ENCODE data around the gene SETD1B.

DNA sequence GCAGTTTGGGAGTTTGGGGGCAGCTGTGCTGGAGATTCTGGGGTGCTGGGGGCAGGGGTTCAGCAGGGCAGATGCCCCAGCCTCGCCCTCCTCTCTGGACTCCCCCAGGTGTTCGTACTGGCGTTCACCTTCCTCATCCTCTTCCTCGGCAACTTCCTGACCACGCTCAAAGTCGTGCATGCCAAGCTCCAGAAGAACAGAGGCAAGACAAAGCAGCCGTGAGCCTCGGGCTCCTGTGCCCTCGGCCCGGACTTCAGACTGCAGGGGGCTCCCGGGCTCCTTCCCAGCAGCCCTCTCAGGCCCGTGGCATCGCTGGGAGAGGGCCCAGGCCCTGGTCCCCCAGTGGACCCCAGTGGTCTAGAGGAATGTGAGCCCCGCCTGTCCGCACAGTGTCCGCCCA is 28.3 kb upstream of the SETD1B start:
- TF ChIP-seq ZNF8 (CRISPR knock-in tag; IDR thresholded peaks at IDR 0.05), result no peak
- TF ChIP-seq ZFP30 (CRISPR knock-in tag; IDR thresholded peaks at IDR 0.05), result no peak
- no peak for TF ChIP-seq RARB (CRISPR knock-in tag; IDR thresholded peaks at IDR 0.05)
- no peak for TF ChIP-seq GLIS3 (CRISPR knock-in tag; IDR thresholded peaks at IDR 0.05)
- no peak for TF ChIP-seq SNAI2 (CRISPR knock-in tag; IDR thresholded peaks at IDR 0.05)
- no peak for TF ChIP-seq ZNF70 (CRISPR knock-in tag; IDR thresholded peaks at IDR 0.05)
- no peak for TF ChIP-seq OSR1 (CRISPR knock-in tag; IDR thresholded peaks at IDR 0.05)
- TF ChIP-seq, protein P1, sequence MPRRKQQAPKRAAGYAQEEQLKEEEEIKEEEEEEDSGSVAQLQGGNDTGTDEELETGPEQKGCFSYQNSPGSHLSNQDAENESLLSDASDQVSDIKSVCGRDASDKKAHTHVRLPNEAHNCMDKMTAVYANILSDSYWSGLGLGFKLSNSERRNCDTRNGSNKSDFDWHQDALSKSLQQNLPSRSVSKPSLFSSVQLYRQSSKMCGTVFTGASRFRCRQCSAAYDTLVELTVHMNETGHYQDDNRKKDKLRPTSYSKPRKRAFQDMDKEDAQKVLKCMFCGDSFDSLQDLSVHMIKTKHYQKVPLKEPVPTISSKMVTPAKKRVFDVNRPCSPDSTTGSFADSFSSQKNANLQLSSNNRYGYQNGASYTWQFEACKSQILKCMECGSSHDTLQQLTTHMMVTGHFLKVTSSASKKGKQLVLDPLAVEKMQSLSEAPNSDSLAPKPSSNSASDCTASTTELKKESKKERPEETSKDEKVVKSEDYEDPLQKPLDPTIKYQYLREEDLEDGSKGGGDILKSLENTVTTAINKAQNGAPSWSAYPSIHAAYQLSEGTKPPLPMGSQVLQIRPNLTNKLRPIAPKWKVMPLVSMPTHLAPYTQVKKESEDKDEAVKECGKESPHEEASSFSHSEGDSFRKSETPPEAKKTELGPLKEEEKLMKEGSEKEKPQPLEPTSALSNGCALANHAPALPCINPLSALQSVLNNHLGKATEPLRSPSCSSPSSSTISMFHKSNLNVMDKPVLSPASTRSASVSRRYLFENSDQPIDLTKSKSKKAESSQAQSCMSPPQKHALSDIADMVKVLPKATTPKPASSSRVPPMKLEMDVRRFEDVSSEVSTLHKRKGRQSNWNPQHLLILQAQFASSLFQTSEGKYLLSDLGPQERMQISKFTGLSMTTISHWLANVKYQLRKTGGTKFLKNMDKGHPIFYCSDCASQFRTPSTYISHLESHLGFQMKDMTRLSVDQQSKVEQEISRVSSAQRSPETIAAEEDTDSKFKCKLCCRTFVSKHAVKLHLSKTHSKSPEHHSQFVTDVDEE (CRISPR knock-in tag; IDR thresholded peaks at IDR 0.05), result no peak
- TF ChIP-seq, protein P2, sequence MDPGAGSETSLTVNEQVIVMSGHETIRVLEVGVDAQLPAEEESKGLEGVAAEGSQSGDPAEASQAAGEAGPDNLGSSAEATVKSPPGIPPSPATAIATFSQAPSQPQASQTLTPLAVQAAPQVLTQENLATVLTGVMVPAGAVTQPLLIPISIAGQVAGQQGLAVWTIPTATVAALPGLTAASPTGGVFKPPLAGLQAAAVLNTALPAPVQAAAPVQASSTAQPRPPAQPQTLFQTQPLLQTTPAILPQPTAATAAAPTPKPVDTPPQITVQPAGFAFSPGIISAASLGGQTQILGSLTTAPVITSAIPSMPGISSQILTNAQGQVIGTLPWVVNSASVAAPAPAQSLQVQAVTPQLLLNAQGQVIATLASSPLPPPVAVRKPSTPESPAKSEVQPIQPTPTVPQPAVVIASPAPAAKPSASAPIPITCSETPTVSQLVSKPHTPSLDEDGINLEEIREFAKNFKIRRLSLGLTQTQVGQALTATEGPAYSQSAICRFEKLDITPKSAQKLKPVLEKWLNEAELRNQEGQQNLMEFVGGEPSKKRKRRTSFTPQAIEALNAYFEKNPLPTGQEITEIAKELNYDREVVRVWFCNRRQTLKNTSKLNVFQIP (CRISPR knock-in tag; IDR thresholded peaks at IDR 0.05; ENCODE audit: borderline replicate concordance, low read depth), result no peak
- TF ChIP-seq, protein P3, sequence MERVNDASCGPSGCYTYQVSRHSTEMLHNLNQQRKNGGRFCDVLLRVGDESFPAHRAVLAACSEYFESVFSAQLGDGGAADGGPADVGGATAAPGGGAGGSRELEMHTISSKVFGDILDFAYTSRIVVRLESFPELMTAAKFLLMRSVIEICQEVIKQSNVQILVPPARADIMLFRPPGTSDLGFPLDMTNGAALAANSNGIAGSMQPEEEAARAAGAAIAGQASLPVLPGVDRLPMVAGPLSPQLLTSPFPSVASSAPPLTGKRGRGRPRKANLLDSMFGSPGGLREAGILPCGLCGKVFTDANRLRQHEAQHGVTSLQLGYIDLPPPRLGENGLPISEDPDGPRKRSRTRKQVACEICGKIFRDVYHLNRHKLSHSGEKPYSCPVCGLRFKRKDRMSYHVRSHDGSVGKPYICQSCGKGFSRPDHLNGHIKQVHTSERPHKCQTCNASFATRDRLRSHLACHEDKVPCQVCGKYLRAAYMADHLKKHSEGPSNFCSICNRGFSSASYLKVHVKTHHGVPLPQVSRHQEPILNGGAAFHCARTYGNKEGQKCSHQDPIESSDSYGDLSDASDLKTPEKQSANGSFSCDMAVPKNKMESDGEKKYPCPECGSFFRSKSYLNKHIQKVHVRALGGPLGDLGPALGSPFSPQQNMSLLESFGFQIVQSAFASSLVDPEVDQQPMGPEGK (CRISPR knock-in tag; IDR thresholded peaks at IDR 0.05; ENCODE audit: borderline replicate concordance), result no peak
- no peak for TF ChIP-seq TOX (CRISPR knock-in tag; IDR thresholded peaks at IDR 0.05; ENCODE audit: borderline replicate concordance)
